Measurements from ENCODE around the gene NEK9. TPM values are rescaled to one million over a fixed set of nuclear protein-coding genes. Genes with fewer than 3 reads are reported as not detected.

The NEK9 gene
- total and polyA plus RNA-seq, 4 donors, result 13.4 to 46.0 (median 29.8) TPM

GRCh38 chr14:75142494-75142893 lies 15.6 kb upstream of the NEK9 start:
- Histone ChIP-seq H3K36me3 (ENCODE audit: control insufficient read depth in 4 of 4, insufficient read depth in 3 of 4, low read depth in 1 of 4, low read length in 3 of 4) (peaks cover 0 to 11% (median under 1%) of the 10 kb centered on the region in 4 donors), H3K9ac (ENCODE audit: low read depth in 1 of 2, low read length in 2 of 2) (no peak overlapping the region), H3K27ac (ENCODE audit: low read depth in 1 of 2, low read length in 2 of 2) (no peak overlapping the region), H3K4me3 (ENCODE audit: low read depth in 1 of 3, low read length in 3 of 3) (no peak overlapping the region), H3K27me3 (ENCODE audit: control insufficient read depth in 4 of 4, insufficient read depth in 4 of 4, low read length in 3 of 4) (no peaks in the 10 kb centered on the region), H3K4me1 (ENCODE audit: control insufficient read depth in 4 of 4, insufficient read depth in 4 of 4, low read length in 3 of 4) (peaks cover 0 to 4% (median 2%) of the 10 kb centered on the region in 4 donors), H3K9me3 (ENCODE audit: control insufficient read depth in 4 of 4, low read length in 3 of 4) (no peaks in the 10 kb centered on the region)
- WGBS, result 67% methylated on average over 1 of the region's 1 CpG
- TF ChIP-seq ATF3 (IDR thresholded peaks at IDR 0.05) (no peak), YY1 (IDR thresholded peaks at IDR 0.05) (no peak), TAF1 (conservative IDR thresholded peaks at IDR 0.05) (no peak), MAX (IDR thresholded peaks at IDR 0.05) (no peak), GABPA (IDR thresholded peaks at IDR 0.05 in 1 of 2, conservative IDR thresholded peaks at IDR 0.05 in 1 of 2) (no peak), FOXA1 (IDR thresholded peaks at IDR 0.05) (no peak), EGR1 (IDR thresholded peaks at IDR 0.05; ENCODE audit: low read depth in 2 of 2) (no peak), FOXA2 (IDR thresholded peaks at IDR 0.05) (no peak), RXRA (IDR thresholded peaks at IDR 0.05) (no peak), ZBTB33 (IDR thresholded peaks at IDR 0.05) (no peak)
- DNase-seq (ENCODE audit: low spot score), result no peak

- DNase-seq (ENCODE audit: low spot score), result no peak
These were observed 15.1 kb upstream of the NEK9 start for GRCh38 chr14:75141967-75142366.

More at GRCh38 chr14:75141967-75142366, 15.1 kb upstream of the NEK9 start:
- Histone ChIP-seq H3K4me1 (ENCODE audit: control insufficient read depth in 4 of 4, insufficient read depth in 4 of 4, low read length in 3 of 4) (peaks cover 0 to 4% (median 2%) of the 10 kb centered on the region in 4 donors), H3K36me3 (ENCODE audit: control insufficient read depth in 4 of 4, insufficient read depth in 3 of 4, low read depth in 1 of 4, low read length in 3 of 4) (peaks cover 0 to 10% (median under 1%) of the 10 kb centered on the region in 4 donors), H3K4me3 (ENCODE audit: low read depth in 1 of 3, low read length in 3 of 3) (no peak overlapping the region), H3K27me3 (ENCODE audit: control insufficient read depth in 4 of 4, insufficient read depth in 4 of 4, low read length in 3 of 4) (no peaks in the 10 kb centered on the region), H3K9me3 (ENCODE audit: control insufficient read depth in 4 of 4, low read length in 3 of 4) (no peaks in the 10 kb centered on the region), H3K27ac (ENCODE audit: low read depth in 1 of 2, low read length in 2 of 2) (no peak overlapping the region), H3K9ac (ENCODE audit: low read depth in 1 of 2, low read length in 2 of 2) (peak overlapping the region in 1 of 2 donors; percentile 19)
- TF ChIP-seq CTCF (IDR thresholded peaks at IDR 0.05; ENCODE audit: low read depth, low read length, missing input control), result peak; percentile 25
- no peak for TF ChIP-seq FOXA1 (IDR thresholded peaks at IDR 0.05)
- TF ChIP-seq RAD21 (IDR thresholded peaks at IDR 0.05), result peak; percentile 66 to 76
